Brain microvascular endothelial cell (primary cell): ENCODE results near the gene WASF3.

Experiments
- DNase-seq: peaks from one replicate; pipeline ENCODE4 v3.0.0-alpha.2; 2020
- H3K27ac ChIP-seq: fragments of 250-450 bp; sonication (Bioruptor Pico); 2 replicates; pipeline ENCODE4 v1.5.1; 2020; ENCODE audit warnings: mild to moderate bottlenecking, moderate library complexity
- H3K27me3 ChIP-seq: fragments of 250-450 bp; sonication (Bioruptor Pico); replicated peaks from 2 replicates; pipeline ENCODE4 v1.5.1; 2020; ENCODE audit warnings: mild to moderate bottlenecking
- H3K36me3 ChIP-seq: fragments of 250-450 bp; sonication (Bioruptor Pico); replicated peaks from 2 replicates; pipeline ENCODE4 v1.5.1; 2020; ENCODE audit warnings: mild to moderate bottlenecking
- H3K4me3 ChIP-seq: 2 replicates; pipeline ENCODE4 v1.5.1; 2011; ENCODE audit warnings: low read depth, mild to moderate bottlenecking, control low read depth, low read length, moderate library complexity
- CTCF ChIP-seq: IDR thresholded peaks from 2 replicates; pipeline ENCODE4 v1.5.1; 2011; ENCODE audit warnings: low read depth, mild to moderate bottlenecking, moderate library complexity, low read length, control low read depth, inconsistent platforms; ENCODE audit errors: missing control alignments
- in situ Hi-C: cut with HindIII; loops from 2 replicates; pipeline ENCODE4 v1.10.0; 2017; ENCODE audit warnings: low sequenced_read_pairs, low pct_ligation_motif_present

The WASF3 gene

GRCh38 chr13:26726684-26727083 lies 169.2 kb downstream of the WASF3 start:
- H3K27me3 ChIP-seq = no peaks in the 10 kb centered on the region
- no peaks in the 10 kb centered on the region for H3K36me3 ChIP-seq
- DNase-seq = no peak
- H3K4me3 ChIP-seq = no peak overlapping the region
- in situ Hi-C loops = no loop called here
- H3K27ac ChIP-seq = no peak overlapping the region
- TF ChIP-seq CTCF = no peak

- H3K27ac ChIP-seq = no peak overlapping the region
- H3K36me3 ChIP-seq = no peaks in the 10 kb centered on the region
- TF ChIP-seq CTCF = no peak
- H3K4me3 ChIP-seq = no peak overlapping the region
- in situ Hi-C loops = no loop called here
- H3K27me3 ChIP-seq = no peaks in the 10 kb centered on the region
- no peak for DNase-seq
Observed at GRCh38 chr13:26727122-26727521, 169.6 kb downstream of the WASF3 start.

- Histone ChIP-seq H3K27ac (no peak overlapping the region), H3K27me3 (no peaks in the 10 kb centered on the region), H3K4me3 (no peak overlapping the region), H3K36me3 (no peaks in the 10 kb centered on the region)
- in situ Hi-C loops = no loop called here
- no peak for DNase-seq
- TF ChIP-seq CTCF = no peak
Observed at GRCh38 chr13:26727633-26728032, 170.2 kb downstream of the WASF3 start.

- Histone ChIP-seq H3K36me3 (no peaks in the 10 kb centered on the region), H3K27me3 (no peaks in the 10 kb centered on the region), H3K27ac (no peak overlapping the region), H3K4me3 (no peak overlapping the region)
- no peak for DNase-seq
- TF ChIP-seq CTCF = no peak
- in situ Hi-C loops = no loop called here
Observed at GRCh38 chr13:26735677-26736076, 178.2 kb downstream of the WASF3 start.
